CD14-positive monocyte (primary cell): ENCODE data around the gene PGM5. TPM values are rescaled to one million over a fixed set of nuclear protein-coding genes. Genes with fewer than 3 reads are reported as not detected.

Experiments
- DNase-seq, 3 donors: peaks; one replicate each; pipeline ENCODE4 v3.0.0-alpha.2; 2011 to 2022
- H2AFZ ChIP-seq: 2 replicates; pipeline ENCODE4 v1.6.0; 2012; ENCODE audit warnings: mild to moderate bottlenecking, low read depth, low read length, inconsistent platforms; ENCODE audit not compliant: insufficient read depth, poor library complexity, severe bottlenecking
- H3K27ac ChIP-seq, 2 donors: 1 replicate in 1 of 2; 2 replicates in 1 of 2; pipeline ENCODE4 v1.5.1; 2012 to 2013; ENCODE audit warnings: low read length in 2 of 2, control low read depth in 1 of 2, inconsistent platforms in 1 of 2, low read depth in 1 of 2, mild to moderate bottlenecking in 1 of 2
- H3K27me3 ChIP-seq, 2 donors: one replicate each; pipeline versions ENCODE4 v1.6.0 to v1.6.1; 2011 to 2013; ENCODE audit warnings: low read length in 2 of 2; ENCODE audit not compliant: control insufficient read depth in 2 of 2, insufficient read depth in 2 of 2
- H3K36me3 ChIP-seq, 2 donors: replicated peaks in 1 of 2; 1 replicate in 1 of 2; 2 replicates in 1 of 2; pipeline versions ENCODE4 v1.5.1 to v1.6.1; 2012 to 2013; ENCODE audit warnings: low read length in 2 of 2, control low read depth in 1 of 2, inconsistent platforms in 1 of 2, mild to moderate bottlenecking in 1 of 2; ENCODE audit not compliant: insufficient read depth in 2 of 2, control insufficient read depth in 1 of 2
- H3K4me1 ChIP-seq, 2 donors: 1 replicate in 1 of 2; 2 replicates in 1 of 2; pipeline versions ENCODE4 v1.5.1 to v1.6.1; 2012 to 2013; ENCODE audit warnings: low read length in 2 of 2, control low read depth in 1 of 2, inconsistent platforms in 1 of 2, mild to moderate bottlenecking in 1 of 2, moderate library complexity in 1 of 2; ENCODE audit not compliant: insufficient read depth in 2 of 2, control insufficient read depth in 1 of 2
- H3K4me2 ChIP-seq: replicated peaks from 2 replicates; pipeline ENCODE3; 2012; ENCODE audit warnings: low read length, moderate library complexity, mild to moderate bottlenecking; ENCODE audit not compliant: poor library complexity, severe bottlenecking; ENCODE audit errors: extremely low read depth
- H3K4me3 ChIP-seq, 3 experiments: fragments of 200-600 bp in 1 of 3; sonication (generic) in 1 of 3; replicated peaks in 1 of 3; 1 replicate in 2 of 3; 2 replicates in 1 of 3; pipeline ENCODE4 v1.5.1; 2011 to 2013; ENCODE audit warnings: low read length in 3 of 3, mild to moderate bottlenecking in 3 of 3, control low read depth in 2 of 3, low read depth in 2 of 3, inconsistent platforms in 1 of 3, moderate library complexity in 1 of 3
- H3K79me2 ChIP-seq: 2 replicates; pipeline ENCODE4 v1.6.0; 2012; ENCODE audit warnings: mild to moderate bottlenecking, control low read depth, inconsistent platforms, low read length, moderate library complexity; ENCODE audit not compliant: insufficient read depth
- H3K9ac ChIP-seq: 2 replicates; pipeline ENCODE4 v1.6.0; 2017; ENCODE audit warnings: low read length, mild to moderate bottlenecking; ENCODE audit not compliant: insufficient read depth, poor library complexity, severe bottlenecking
- H3K9me3 ChIP-seq, 2 donors: replicated peaks in 1 of 2; 1 replicate in 1 of 2; 2 replicates in 1 of 2; pipeline versions ENCODE4 v1.5.1 to v1.6.1; 2012 to 2013; ENCODE audit warnings: low read length in 2 of 2, control low read depth in 1 of 2; ENCODE audit not compliant: control insufficient read depth in 1 of 2, insufficient read depth in 1 of 2
- H4K20me1 ChIP-seq: 2 replicates; pipeline ENCODE4 v1.6.0; 2012; ENCODE audit warnings: mild to moderate bottlenecking, low read length, control low read depth, moderate library complexity; ENCODE audit not compliant: insufficient read depth
- H3K27ac Mint-ChIP-seq, 7 donors: one replicate each; pipeline ENCODE4 v1.8.0; 2020; ENCODE audit warnings: mild to moderate bottlenecking in 7 of 7, mixed read lengths in 7 of 7, moderate library complexity in 6 of 7, inconsistent platforms in 2 of 7
- H3K27me3 Mint-ChIP-seq, 3 donors: one replicate each; pipeline ENCODE4 v1.8.0; 2021 to 2022; ENCODE audit warnings: low read depth in 3 of 3, mild to moderate bottlenecking in 3 of 3, mixed read lengths in 3 of 3, moderate library complexity in 3 of 3, inconsistent platforms in 1 of 3
- H3K36me3 Mint-ChIP-seq, 2 donors: one replicate each; pipeline ENCODE4 v1.8.0; 2020; ENCODE audit warnings: mixed read lengths in 2 of 2, inconsistent platforms in 1 of 2, mild to moderate bottlenecking in 1 of 2
- H3K4me1 Mint-ChIP-seq: one replicate; pipeline ENCODE4 v1.8.0; 2020; ENCODE audit warnings: mild to moderate bottlenecking, mixed read lengths
- H3K4me3 Mint-ChIP-seq, 2 donors: one replicate each; pipeline ENCODE4 v1.8.0; 2020; ENCODE audit warnings: mild to moderate bottlenecking in 2 of 2, mixed read lengths in 2 of 2, moderate library complexity in 1 of 2
- H3K9me3 Mint-ChIP-seq, 7 donors: one replicate each; pipeline ENCODE4 v1.8.0; 2020 to 2022; ENCODE audit warnings: mixed read lengths in 7 of 7, mild to moderate bottlenecking in 6 of 7, moderate library complexity in 6 of 7, inconsistent platforms in 2 of 7
- CTCF ChIP-seq: fragments of 200-600 bp; IDR thresholded peaks from one replicate; pipeline ENCODE4 v1.8.0; 2022; ENCODE audit warnings: antibody characterized with exemption, mild to moderate bottlenecking
- WGBS: methylation state at CpG from one replicate; pipeline ENCODE4 v1.1.5; 2013; ENCODE audit warnings: missing lambda C conversion rate; ENCODE audit not compliant: insufficient coverage; 5-methylcytosine and 5-hydroxymethylcytosine counted together
- intact Hi-C, 2 donors: fragments of 100-400 bp; cut with micrococcal nuclease; formaldehyde crosslinking; loops; one replicate each; pipeline versions ENCODE4 v1.15.0 to v1.15.1; 2023
- polyA plus RNA-seq, 3 donors: library from polyadenylated mRNA; depleted of rRNA in 1 of 3; unstranded in 2 of 3; stranded (reverse) in 1 of 3; fragments of 300-500 nt in 2 of 3; fragments of >200 nt in 1 of 3; fragmentation: Illumina TruSeq in 2 of 3; gene quantifications; 1 replicate in 2 of 3; 2 replicates in 1 of 3; pipeline ENCODE4 v1.2.3, GENCODE V29; 2012 to 2021

The PGM5 gene
- polyA plus RNA-seq, 3 donors = 0.35 to 1.2 (median 1.1) TPM

DNA sequence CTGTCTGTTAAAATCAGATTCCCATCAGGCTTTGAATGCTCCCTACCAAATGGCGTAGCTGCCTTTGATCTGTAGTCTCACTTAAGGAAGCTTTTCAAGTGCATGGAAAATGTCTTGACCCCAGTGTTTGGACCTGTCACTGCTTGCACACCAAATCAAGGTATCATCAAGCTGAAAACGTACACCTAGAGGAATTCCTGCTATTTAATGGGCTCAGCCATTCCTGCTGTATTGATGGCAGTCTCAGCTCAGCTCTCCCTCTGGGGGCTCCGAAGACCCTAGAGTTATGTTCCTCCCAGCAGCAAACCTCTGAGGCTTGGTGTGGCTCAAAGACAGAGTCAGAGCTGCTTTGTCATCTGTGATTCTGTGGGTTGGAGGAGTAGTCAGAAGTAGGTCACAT, 63.5 kb downstream of the PGM5 start:
- Histone ChIP-seq H3K36me3 (no peaks in the 10 kb centered on the region), H3K4me3 (no peak overlapping the region), H3K79me2 (no peaks in the 10 kb centered on the region), H3K4me1 (no peaks in the 10 kb centered on the region), H3K9ac (no peak overlapping the region), H4K20me1 (no peaks in the 10 kb centered on the region), H2AFZ (no peak overlapping the region), H3K9me3 (no peaks in the 10 kb centered on the region), H3K4me2 (no peak overlapping the region), H3K27ac (no peak overlapping the region), H3K27me3 (no peaks in the 10 kb centered on the region)
- Mint-ChIP-seq H3K9me3 (peaks cover 0 to 9% (median 0%) of the 10 kb centered on the region in 7 donors), H3K27me3 (peaks cover 2 to 9% (median 2%) of the 10 kb centered on the region in 3 donors), H3K36me3 (no peaks in the 10 kb centered on the region), H3K4me1 (no peaks in the 10 kb centered on the region), H3K4me3 (no peak overlapping the region), H3K27ac (no peak overlapping the region)
- DNase-seq = no peak
- intact Hi-C loops = no loop called here
- no peak for TF ChIP-seq CTCF
- WGBS = 90% methylated on average over 2 of the region's 3 CpGs

GRCh38 chr9:68426755-68427154, 70.3 kb downstream of the PGM5 start:
- DNase-seq = no peak
- Histone ChIP-seq H3K9me3 (no peaks in the 10 kb centered on the region), H3K4me1 (no peaks in the 10 kb centered on the region), H3K4me2 (no peak overlapping the region), H3K79me2 (no peaks in the 10 kb centered on the region), H2AFZ (no peak overlapping the region), H3K36me3 (no peaks in the 10 kb centered on the region), H3K27ac (no peak overlapping the region), H3K9ac (no peak overlapping the region), H4K20me1 (no peaks in the 10 kb centered on the region), H3K4me3 (no peak overlapping the region), H3K27me3 (no peaks in the 10 kb centered on the region)
- no peaks in the 10 kb centered on the region for H3K4me1 Mint-ChIP-seq
- H3K9me3 Mint-ChIP-seq = peaks cover 0 to 12% (median 0%) of the 10 kb centered on the region in 7 donors
- H3K4me3 Mint-ChIP-seq = no peak overlapping the region
- no peak overlapping the region for H3K27ac Mint-ChIP-seq
- WGBS = 100% methylated on average over 1 of the region's 1 CpG
- H3K36me3 Mint-ChIP-seq = no peaks in the 10 kb centered on the region
- intact Hi-C loops = no loop called here
- TF ChIP-seq CTCF = no peak
- H3K27me3 Mint-ChIP-seq = peaks cover 0 to 7% (median 3%) of the 10 kb centered on the region in 3 donors
